ENCODE data around the gene SENP5. TPM values are rescaled to one million over a fixed set of nuclear protein-coding genes. Genes with fewer than 3 reads are reported as not detected.

The SENP5 gene
- total and polyA plus RNA-seq, 12 donors = 9.1 to 41.6 (median 21.1) TPM

DNA sequence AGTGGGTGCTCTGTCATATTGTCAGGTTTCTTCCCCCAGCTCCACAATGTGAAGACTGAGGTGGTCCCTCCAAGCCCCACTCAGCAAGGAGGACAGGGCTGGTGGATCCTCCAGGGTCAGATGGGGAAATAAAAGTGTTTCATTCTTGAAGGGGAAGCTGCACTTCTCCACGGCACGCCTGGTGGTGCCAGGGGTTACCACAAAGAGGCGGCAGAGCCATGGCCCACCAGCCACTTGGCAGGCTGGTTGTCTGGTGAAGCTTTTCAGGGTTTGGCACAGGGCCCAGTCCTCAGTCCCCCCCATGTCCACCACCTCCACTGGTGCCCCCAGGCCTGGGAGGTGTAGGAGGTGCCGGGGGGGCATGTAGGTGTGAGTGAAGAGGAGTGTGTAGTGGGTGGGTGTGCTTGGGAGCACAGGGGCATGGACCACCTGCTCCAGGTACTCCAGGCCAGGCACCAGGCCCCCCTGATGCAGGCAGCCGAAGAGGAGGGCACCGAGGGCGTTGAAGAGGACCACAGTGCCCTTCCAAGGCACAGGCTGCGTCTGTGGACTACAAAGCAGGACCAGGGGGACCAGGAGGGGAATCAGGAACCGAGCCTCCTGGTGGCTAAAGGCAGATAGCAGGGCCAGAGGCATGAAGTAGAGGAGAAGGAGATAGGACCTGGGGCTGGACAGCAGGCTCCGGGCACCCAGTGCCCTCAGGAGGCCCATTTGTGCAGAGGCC is 79.6 kb downstream of the SENP5 start:
- Histone ChIP-seq H3K27ac (no peak overlapping the region), H3K4me3 (no peak overlapping the region), H3K27me3 (no peaks in the 10 kb centered on the region), H3K9me3 (replicated peaks in 1 of 3) (no peaks in the 10 kb centered on the region), H3K4me1 (replicated peaks in 1 of 2) (peaks cover 7 to 12% of the 10 kb centered on the region in 2 donors), H3K36me3 (replicated peaks in 1 of 2) (no peaks in the 10 kb centered on the region)
- intact Hi-C loops (cut with DNase I) = loop anchor here in 1 of 2 donors (10.0 kb wide), 1 partner anchor 72 kb away; no protein-coding TSS in a partner anchor
- TF ChIP-seq CTCF (IDR thresholded peaks at IDR 0.05) = no peak
- TF ChIP-seq POLR2A (IDR thresholded peaks at IDR 0.05) = no peak
- WGBS, 4 donors = 67 to 86% (median 82%) methylated on average over 3 to 10 of the region's 10 CpGs
- no peak for DNase-seq

GRCh38 chr3:196947860-196948441 is 80.2 kb downstream of the SENP5 start:
- Histone ChIP-seq H3K9me3 (replicated peaks in 1 of 3) (no peaks in the 10 kb centered on the region), H3K4me1 (replicated peaks in 1 of 2) (peaks cover 7 to 12% of the 10 kb centered on the region in 2 donors), H3K27ac (no peak overlapping the region), H3K4me3 (no peak overlapping the region), H3K27me3 (no peaks in the 10 kb centered on the region), H3K36me3 (replicated peaks in 1 of 2) (no peaks in the 10 kb centered on the region)
- TF ChIP-seq CTCF (IDR thresholded peaks at IDR 0.05) (no peak), POLR2A (IDR thresholded peaks at IDR 0.05) (no peak)
- intact Hi-C loops (cut with DNase I) = loop anchor here in 1 of 2 donors (10.0 kb wide), 1 partner anchor 73 kb away; no protein-coding TSS in a partner anchor
- 81 to 91% (median 86%) methylated on average over 21 to 28 of the region's 28 CpGs for WGBS, 4 donors
- no peak for DNase-seq

- Histone ChIP-seq H3K27me3 (no peaks in the 10 kb centered on the region), H3K9me3 (replicated peaks in 1 of 3) (no peaks in the 10 kb centered on the region), H3K27ac (no peak overlapping the region), H3K36me3 (replicated peaks in 1 of 2) (no peaks in the 10 kb centered on the region), H3K4me3 (no peak overlapping the region), H3K4me1 (replicated peaks in 1 of 2) (peaks cover under 1 to 5% of the 10 kb centered on the region in 2 donors)
- 41 to 51% (median 44%) methylated on average over 18 to 22 of the region's 22 CpGs for WGBS, 4 donors
- no peak for TF ChIP-seq CTCF (IDR thresholded peaks at IDR 0.05)
- TF ChIP-seq POLR2A (IDR thresholded peaks at IDR 0.05) = no peak
- intact Hi-C loops (cut with DNase I) = loop anchor here in 1 of 2 donors (10.0 kb wide), 1 partner anchor 74 kb away; no protein-coding TSS in a partner anchor
- peak in 1 of 7 donors; percentile 39 for DNase-seq
Observed at GRCh38 chr3:196948442-196949284, 80.9 kb downstream of the SENP5 start.

- 61 to 73% (median 69%) methylated on average over 5 to 6 of the region's 6 CpGs for WGBS, 4 donors
- no peaks in the 10 kb centered on the region for H3K9me3 ChIP-seq (replicated peaks in 1 of 3)
- no peaks in the 10 kb centered on the region for H3K27me3 ChIP-seq
- peaks cover 0 to 3% of the 10 kb centered on the region in 2 donors for H3K4me1 ChIP-seq (replicated peaks in 1 of 2)
- H3K27ac ChIP-seq = no peak overlapping the region
- intact Hi-C loops (cut with DNase I) = loop anchor here in 1 of 2 donors (10.0 kb wide), 1 partner anchor 74 kb away; no protein-coding TSS in a partner anchor
- H3K36me3 ChIP-seq (replicated peaks in 1 of 2) = no peaks in the 10 kb centered on the region
- TF ChIP-seq CTCF (IDR thresholded peaks at IDR 0.05) = no peak
- no peak for TF ChIP-seq POLR2A (IDR thresholded peaks at IDR 0.05)
- no peak for DNase-seq
- no peak overlapping the region for H3K4me3 ChIP-seq
Observed at GRCh38 chr3:196949285-196949619, 81.5 kb downstream of the SENP5 start.
